ENCODE measurements around the gene MBOAT1.
"Not testable (repeated sequence)": the region's sequence is repeated elsewhere in the genome, so short reads cannot be mapped to it uniquely, and the experiment has no call there.

MBOAT1 gene

GRCh38 chr6:20139127-20139963 lies 72.9 kb downstream of the MBOAT1 start:
- not testable (repeated sequence) for DNase-seq (ENCODE audit: low read depth in 1 of 2, low spot score in 1 of 2)

GRCh38 chr6:20137837-20138236 lies 74.4 kb downstream of the MBOAT1 start:
- no peak for DNase-seq (ENCODE audit: low read depth in 1 of 2, low spot score in 1 of 2)

GRCh38 chr6:20137240-20137639 lies 75.0 kb downstream of the MBOAT1 start:
- no peak for DNase-seq (ENCODE audit: low read depth in 1 of 2, low spot score in 1 of 2)

- DNase-seq (ENCODE audit: low read depth in 1 of 2, low spot score in 1 of 2) = no peak
Observed at GRCh38 chr6:20135677-20136268, 76.5 kb downstream of the MBOAT1 start.

GRCh38 chr6:20134613-20135012 lies 77.7 kb downstream of the MBOAT1 start:
- DNase-seq (ENCODE audit: low read depth in 1 of 2, low spot score in 1 of 2) = no peak

- no peak for DNase-seq (ENCODE audit: low read depth in 1 of 2, low spot score in 1 of 2)
Observed at GRCh38 chr6:20129290-20130088, 82.8 kb downstream of the MBOAT1 start.

- DNase-seq (ENCODE audit: low read depth in 1 of 2, low spot score in 1 of 2) = no peak
Observed at GRCh38 chr6:20128018-20128417, 84.3 kb downstream of the MBOAT1 start.

- DNase-seq (ENCODE audit: low read depth in 1 of 2, low spot score in 1 of 2) = peak; percentile 20 to 45
Observed at GRCh38 chr6:20126789-20127653, 85.2 kb downstream of the MBOAT1 start.

GRCh38 chr6:20126102-20126752 lies 86.0 kb downstream of the MBOAT1 start:
- DNase-seq (ENCODE audit: low read depth in 1 of 2, low spot score in 1 of 2) = no peak

GRCh38 chr6:20124545-20124944 lies 87.7 kb downstream of the MBOAT1 start:
- DNase-seq (ENCODE audit: low read depth in 1 of 2, low spot score in 1 of 2) = no peak

- DNase-seq (ENCODE audit: low read depth in 1 of 2, low spot score in 1 of 2) = no peak
Observed at GRCh38 chr6:20119485-20119884, 92.8 kb downstream of the MBOAT1 start.

GRCh38 chr6:20118892-20119291 lies 93.4 kb downstream of the MBOAT1 start:
- DNase-seq (ENCODE audit: low read depth in 1 of 2, low spot score in 1 of 2) = no peak

GRCh38 chr6:20117474-20117873 lies 94.8 kb downstream of the MBOAT1 start:
- no peak for DNase-seq (ENCODE audit: low read depth in 1 of 2, low spot score in 1 of 2)

- no peak for DNase-seq (ENCODE audit: low read depth in 1 of 2, low spot score in 1 of 2)
Observed at GRCh38 chr6:20116792-20117191, 95.5 kb downstream of the MBOAT1 start.

- no peak for DNase-seq (ENCODE audit: low read depth in 1 of 2, low spot score in 1 of 2)
Observed at GRCh38 chr6:20115246-20115980, 96.9 kb downstream of the MBOAT1 start.

- DNase-seq (ENCODE audit: low read depth in 1 of 2, low spot score in 1 of 2) = no peak
Observed at GRCh38 chr6:20113649-20114224, 98.5 kb downstream of the MBOAT1 start.

- no peak for DNase-seq (ENCODE audit: low read depth in 1 of 2, low spot score in 1 of 2)
Observed at GRCh38 chr6:20112841-20113240, 99.4 kb downstream of the MBOAT1 start.

GRCh38 chr6:20112241-20112640 lies 100.0 kb downstream of the MBOAT1 start:
- no peak for DNase-seq (ENCODE audit: low read depth in 1 of 2, low spot score in 1 of 2)

GRCh38 chr6:20110478-20110877 lies 101.8 kb downstream of the MBOAT1 start:
- DNase-seq (ENCODE audit: low read depth in 1 of 2, low spot score in 1 of 2) = no peak

All from stimulated activated CD4-positive, alpha-beta T cell treated with anti-CD3 and anti-CD28 coated beads, Interleukin-15, amount 100 ng/mL, for 1 hour (primary cell).